Measurements from ENCODE around the gene SLC30A3.
A peak's percentile ranks its signal among the peaks of the same experiment; 100 is the strongest.
"Not testable (repeated sequence)": the region's sequence is repeated elsewhere in the genome, so short reads cannot be mapped to it uniquely, and the experiment has no call there.

Gene SLC30A3, protein sequence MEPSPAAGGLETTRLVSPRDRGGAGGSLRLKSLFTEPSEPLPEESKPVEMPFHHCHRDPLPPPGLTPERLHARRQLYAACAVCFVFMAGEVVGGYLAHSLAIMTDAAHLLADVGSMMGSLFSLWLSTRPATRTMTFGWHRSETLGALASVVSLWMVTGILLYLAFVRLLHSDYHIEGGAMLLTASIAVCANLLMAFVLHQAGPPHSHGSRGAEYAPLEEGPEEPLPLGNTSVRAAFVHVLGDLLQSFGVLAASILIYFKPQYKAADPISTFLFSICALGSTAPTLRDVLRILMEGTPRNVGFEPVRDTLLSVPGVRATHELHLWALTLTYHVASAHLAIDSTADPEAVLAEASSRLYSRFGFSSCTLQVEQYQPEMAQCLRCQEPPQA

DNA sequence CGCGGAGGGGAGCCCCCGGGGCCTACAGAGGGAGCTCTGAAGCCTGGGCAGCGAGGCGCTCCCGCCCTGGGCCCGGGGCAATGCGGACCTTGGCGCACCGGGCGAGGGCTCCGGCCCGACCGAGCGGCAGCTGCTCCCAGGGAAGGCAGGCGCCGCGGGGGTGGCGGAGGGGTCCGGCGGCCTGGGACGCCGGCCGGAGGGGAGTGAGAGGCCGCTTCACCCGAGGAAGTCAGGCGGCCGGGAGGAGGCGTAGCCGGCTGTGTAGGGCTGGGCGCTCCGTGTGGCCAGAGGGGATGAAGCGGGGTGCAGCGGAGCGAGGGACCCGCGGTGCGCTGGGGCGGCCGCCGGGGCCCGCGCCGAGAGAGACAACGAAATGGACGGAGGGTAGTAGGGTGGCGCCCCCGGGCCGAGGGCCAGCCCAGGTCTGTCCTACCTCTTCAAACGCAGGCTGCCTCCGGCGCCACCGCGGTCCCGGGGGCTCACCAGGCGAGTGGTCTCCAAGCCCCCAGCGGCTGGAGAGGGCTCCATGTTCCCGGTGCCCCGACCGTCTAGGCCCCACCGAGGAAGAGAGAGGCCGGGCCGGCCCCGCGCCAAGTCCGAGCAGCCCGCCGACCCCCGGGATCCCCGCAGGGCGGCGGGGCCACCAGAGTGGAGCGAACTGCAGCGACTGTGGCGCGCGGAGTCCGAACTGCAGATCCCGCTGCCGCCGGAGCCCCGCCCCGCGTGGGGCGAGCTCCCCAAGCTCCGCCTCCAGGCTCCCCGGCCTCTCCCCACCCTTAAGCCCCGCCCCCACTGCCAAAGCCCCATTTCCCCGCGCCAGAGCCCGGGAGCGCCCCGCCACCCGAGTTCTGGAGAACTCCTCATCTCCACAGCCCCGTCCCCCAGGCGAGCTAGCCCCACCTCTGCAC, at the start of gene SLC30A3:
Gene SLC30A3 (minus strand): TSS at position 669 of the 908 bp plus-strand sequence. CDS start 141 bp downstream, at position 528.
- FAIRE-seq = no peak

DNA sequence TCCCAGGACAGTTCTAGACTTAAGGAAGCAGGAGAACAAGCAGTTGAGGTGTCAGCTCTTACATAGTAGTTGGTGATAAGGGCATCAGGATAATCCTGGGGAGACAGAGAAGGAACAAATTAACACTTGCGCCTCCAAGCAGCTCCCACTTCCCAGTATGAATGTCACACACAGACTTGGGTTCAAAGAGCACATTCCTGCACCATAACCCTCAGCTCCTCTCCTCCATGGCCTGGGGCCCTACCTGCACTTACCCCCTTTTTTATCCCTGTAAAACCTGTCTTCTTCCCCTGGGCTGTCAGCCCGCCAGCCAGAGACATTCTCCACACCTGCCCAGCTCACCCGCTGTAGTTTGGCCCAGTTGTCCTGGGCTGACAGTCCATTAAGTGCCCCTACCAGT, 49.3 kb upstream of the SLC30A3 start:
- no peak for FAIRE-seq

DNA sequence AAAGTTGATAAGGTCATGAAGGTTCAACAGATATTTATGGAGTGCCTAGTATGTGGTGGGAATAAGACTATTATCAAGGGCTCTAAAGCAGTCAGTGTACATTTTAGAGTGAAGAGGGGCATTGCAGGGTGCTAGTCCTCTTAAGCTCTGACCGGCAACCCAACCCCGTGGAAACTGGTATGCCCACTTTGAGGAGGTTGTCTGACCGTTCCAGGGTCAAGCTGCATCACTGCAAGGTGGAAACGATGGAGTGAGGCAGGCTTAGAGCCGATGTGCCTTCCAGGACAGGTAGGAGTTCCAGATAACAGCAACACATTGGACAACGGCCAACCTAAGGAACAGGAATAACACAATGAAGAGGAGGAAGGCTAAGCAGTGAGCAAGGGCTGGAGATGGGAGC, 46.8 kb upstream of the SLC30A3 start:
- no peak for FAIRE-seq

DNA sequence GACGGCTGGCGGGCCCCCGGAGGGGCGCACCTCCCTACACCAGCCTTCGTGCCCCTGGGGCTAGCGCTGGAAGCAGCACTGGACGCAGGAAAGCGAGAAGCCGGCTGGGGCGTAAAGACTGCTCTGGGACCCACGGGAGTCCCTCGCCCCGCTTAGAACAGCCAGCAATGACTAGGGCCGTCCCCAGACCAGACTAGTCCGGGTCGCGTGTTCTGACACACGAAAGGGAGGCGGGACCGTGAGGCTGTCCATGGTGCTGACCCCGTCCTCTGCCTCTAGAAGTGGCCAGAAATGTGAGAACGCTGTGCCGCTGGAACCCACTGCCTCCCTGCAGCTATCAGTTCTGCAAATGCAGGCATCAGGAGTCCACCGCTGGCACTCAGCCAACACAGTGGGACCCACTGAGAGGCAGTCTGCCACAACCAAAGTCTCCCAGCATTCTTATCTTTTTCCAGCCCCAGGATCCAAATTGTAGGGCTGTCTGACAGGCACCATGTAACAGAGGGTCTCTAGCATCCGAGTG, 45.6 kb upstream of the SLC30A3 start, which contains the start of gene UCN:
Gene UCN (minus strand): TSS at position 87 of the 523 bp plus-strand sequence. CDS start 550 bp downstream, outside the sequence.
- FAIRE-seq = no peak

DNA sequence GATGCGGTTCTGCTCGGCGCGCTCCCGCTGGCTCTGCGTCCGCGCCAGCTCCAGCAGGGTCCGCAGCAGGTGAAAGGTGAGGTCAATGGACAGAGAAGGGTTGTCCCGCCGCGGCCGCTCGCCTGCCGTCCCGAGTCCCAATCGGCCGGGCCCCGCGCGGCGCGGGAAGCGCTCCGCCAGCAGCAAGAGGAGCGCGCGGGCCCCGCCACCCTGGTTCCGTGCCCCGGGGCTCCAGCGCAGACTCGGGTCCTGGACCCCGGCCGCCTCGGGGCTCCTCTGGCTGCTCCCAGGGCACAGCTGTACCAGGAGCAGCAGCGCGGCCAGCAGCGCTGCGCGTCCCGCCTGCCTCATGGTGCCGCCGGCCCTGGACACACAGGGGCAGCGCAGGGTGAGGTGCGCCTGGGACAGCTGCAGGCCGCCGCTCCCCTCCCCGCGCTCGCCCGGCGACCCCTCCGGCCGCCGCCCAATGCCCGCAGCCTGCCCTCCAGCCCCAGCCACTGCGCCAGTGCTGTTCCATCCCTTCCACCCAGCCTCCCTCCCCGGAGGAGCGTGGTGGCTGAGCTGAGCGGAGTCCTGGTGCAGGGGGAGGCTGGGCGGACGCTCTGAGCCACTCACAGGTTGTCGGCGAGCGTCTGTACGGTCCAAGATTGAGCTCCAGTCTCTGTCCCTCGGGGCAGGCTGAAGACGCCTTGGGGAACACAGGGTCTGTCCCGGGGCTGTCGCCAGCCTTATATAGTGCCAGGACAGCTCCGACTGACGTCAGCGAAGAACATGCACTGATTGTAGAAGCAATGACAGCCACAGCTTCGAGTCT, 44.9 kb upstream of the SLC30A3 start:
- no peak for FAIRE-seq

DNA sequence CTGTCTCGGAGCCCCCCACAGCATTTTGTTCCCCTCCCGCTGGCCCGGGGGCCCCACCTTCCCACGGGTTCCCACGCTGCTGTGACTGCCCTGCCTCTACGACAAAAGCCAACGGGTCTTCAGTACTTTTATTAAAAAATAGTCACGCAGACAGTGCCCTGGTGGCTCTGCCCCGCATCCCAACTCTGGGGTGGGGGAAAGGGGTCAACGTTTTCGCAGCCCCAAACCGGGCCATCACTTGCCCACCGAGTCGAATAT, 44.4 kb upstream of the SLC30A3 start:
- FAIRE-seq = no peak

DNA sequence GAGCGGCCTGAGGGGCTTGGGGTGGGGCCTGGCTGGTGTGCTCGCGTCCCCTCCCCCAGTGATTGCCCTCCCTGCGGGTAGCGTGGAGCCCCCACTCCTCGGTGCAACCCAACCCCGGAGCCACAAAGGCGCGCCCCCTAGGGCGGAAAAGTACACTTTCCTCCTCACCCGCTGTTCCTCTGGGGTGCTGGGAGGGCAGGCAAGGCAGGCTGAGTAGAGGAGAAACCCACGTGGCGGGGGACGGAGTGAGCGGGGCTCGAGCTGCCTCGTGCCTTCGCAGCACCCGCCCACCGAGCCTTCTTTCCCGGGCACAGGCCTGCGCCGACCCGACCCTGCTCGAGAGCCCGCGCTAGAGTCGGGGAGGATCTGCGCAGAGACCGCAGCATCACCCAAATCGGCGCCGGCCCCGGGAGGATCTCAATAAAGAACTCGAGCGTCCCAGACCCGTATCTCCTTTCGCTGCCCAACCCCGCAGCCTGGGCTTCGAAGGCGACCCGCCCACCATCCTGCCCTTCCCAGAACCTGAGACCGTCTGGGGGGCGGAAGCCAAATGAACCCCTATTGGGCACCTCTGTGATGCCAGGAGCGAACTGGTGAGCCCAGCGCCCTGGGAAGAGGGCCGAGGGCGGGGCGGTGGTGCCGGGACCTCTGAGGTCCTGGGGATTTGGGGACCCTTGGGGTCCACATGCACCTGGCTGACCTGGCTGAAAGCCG, 43.9 kb upstream of the SLC30A3 start:
- no peak for FAIRE-seq

DNA sequence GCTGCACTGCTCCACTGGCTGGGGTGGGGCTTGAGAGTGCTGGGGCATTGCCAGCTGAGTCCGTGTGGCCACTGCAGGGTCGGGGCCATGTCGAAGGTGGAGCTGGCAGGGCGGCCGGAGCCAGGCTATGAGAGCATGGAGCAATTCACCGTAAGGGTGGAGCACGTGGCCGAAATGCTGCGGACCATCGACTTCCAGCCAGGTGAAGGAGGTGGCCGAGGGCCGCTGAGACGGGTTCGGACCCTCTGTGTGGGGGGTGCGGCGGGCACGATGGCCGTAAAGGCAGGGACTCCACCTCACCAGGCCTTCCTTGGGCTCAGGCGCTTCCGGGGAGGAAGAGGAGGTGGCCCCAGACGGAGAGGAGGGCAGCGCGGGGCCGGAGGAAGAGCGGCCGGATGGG, 43.3 kb upstream of the SLC30A3 start:
- FAIRE-seq = no peak

DNA sequence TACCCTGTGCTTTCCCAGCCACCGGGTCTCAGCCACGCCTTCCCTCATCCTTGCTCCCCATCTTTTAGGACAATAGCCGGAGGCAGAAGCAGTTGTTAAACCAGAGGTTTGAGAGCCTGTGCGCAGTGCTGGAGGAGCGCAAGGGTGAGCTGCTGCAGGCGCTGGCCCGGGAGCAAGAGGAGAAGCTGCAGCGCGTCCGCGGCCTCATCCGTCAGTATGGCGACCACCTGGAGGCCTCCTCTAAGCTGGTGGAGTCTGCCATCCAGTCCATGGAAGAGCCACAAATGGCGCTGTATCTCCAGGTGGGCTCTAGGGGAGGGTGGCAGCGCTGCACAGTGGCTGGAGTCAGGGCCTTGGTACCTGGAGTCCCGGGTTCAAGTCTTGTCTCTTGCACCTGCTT, 42.7 kb upstream of the SLC30A3 start:
- no peak for FAIRE-seq

DNA sequence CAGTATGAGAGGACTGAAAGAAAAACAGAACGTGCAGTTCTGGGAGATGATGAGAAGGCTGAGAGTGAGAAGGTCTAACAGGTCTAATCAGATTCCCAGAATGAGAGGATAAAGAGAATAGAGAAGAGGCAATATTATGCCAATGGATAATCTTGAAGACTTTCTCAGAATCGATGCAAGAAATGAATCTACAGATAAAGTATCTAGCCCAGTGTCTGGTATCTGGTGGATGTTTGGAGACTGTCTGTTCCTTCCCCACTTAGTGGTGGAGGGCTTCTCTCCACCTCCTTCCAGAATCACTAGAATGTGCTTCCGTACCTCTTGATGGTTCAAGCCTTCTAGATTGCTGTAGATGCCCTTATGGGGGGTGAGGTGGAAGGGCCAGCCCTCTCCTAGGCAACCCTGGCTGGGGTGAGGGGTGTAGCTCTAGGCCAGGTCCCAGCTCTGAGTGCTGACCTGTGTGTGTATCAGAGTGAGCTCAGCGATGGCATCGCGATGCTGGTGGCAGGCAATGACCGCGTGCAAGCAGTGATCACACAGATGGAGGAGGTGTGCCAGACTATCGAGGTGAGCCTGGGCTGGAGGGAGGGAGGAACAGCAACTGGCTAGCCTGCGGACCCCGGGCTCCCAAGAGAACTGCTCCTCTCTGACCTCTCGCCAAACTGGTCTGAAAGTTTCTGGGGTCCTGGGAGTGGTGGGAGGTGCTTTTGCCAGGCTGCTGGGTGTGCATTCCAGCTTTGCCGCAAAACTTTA, 41.8 kb upstream of the SLC30A3 start:
- no peak for FAIRE-seq

DNA sequence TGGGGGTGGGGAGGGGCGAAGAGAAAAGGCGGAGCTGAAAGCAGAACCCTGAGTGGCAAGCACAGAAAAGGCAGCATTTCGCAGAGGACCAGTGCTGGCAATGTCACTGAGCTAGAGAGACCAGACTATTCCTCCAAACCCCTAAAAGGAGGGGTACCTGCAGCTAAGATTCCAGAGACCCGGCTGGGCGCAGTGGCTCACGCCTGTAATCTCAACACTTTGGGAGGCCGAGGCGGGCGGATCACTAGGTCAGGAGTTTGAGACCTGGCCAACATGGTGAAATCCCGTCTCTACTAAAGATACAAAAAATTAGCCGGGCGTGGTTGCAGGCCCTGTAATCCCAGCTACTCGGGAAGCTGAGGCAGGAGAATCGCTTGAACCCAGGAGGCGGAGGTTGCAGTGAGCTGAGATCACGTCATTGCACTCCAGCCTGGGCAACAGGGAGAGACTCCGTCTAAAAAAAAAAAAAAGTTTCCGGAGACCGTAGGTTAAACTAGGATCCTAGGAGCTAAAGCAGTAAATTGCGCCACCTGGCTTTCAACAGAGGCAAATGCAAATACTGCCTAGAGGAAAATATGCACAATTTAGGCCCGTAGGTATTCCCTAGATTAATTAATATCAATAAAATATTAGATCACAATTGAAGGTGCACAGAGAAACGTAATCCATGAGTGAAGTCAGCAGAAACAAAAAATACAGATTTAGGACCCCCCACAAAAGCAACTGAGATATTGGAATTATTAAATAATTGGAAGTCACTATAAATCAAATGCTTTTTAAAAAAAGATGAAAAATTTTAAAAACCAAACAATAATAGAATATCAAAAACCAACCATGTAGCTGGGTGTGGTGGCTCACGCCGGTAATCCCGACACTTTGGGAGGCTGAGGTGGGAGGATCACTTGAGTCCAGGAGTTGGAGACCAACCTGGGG, 40.5 kb upstream of the SLC30A3 start:
- FAIRE-seq = peak; percentile 91

DNA sequence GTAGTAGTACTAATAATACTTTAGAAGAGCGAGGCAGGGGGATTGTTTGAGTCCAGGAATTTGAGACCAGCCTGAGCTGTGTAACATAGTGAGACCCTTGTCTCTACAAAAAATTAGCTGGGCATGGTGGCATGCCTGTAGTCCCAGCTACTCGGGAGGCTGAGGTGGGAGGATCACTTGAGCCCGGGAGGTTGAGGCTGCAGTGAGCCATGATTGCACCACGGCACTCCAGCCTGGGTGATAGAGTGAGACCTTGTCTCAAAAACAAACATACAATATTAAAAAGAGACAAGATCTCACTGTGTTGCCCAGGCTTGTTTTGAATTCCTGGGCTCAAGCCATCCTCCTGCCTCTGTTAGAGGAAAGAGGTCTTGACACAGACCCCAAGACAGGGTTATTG, 37.8 kb upstream of the SLC30A3 start:
- not testable (repeated sequence) for FAIRE-seq

DNA sequence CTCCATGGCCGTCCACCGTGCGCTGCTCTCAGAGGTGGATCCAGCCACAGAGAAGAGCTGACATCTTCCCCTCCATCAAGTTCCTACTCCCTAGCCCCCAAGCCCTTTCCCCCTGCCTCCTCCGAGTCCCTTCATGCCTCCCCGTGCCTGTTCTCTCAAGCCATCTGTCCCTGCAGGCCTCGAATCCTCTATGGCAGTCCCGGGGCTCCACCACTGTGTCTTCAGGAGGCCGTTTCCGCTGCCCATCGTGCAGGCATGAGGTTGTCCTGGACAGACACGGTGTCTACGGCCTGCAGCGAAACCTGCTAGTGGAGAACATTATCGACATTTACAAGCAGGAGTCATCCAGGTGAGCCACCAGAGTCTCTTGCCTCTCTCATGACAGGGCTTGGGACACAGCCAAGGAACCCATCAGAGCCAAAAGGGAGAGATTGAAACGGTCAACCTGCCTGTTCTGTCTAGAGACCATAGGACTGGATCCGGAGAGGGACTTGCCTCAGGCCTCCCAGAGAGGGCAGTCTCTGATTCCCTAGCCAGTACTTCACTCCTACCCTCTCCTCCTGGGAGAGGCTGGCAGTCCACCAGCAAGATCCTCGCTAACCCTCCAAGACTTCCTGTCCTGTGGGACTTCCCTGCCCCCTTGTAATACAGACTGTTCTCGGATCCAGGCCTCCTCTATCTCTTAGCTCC, 35.7 kb upstream of the SLC30A3 start:
- no peak for FAIRE-seq

DNA sequence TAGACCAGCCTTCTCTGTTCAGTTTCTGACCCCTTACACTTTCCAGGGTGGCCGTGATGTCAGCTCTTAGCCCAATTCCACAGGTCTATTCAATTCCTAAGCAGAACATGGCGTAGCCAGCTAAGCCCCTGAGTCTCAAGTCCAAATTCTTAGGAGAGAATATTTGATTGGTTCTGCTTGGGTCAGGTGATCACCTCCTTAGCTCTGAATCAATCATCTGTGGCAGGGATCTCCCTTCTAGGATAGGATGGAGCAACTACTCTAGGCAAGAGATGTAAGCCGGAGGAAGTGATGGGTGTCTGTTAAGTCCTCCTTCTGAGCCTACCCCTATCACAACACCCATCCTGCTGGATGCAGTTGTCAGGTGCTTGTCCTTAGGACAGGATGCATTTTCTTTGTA, 34.3 kb upstream of the SLC30A3 start:
- FAIRE-seq = no peak

DNA sequence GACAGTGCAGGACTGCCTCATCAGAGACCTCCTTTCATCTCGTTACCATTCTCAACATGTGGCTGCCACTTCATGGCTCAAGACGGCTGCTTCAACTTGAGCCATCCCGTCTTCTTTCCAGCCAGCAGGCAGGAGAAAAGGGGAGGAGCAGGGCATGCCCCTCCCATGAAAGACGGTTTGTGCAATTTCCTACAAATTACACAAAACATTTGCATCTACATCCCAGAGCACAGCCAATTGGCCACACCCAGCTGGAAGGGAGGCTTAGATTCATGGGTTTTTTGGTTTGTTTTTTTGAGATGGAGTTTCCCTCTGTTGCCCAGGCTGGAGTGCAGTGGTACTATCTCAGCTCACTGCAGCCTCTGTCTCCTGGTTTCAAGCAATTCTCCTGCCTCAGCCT, 33.6 kb upstream of the SLC30A3 start:
- no peak for FAIRE-seq

DNA sequence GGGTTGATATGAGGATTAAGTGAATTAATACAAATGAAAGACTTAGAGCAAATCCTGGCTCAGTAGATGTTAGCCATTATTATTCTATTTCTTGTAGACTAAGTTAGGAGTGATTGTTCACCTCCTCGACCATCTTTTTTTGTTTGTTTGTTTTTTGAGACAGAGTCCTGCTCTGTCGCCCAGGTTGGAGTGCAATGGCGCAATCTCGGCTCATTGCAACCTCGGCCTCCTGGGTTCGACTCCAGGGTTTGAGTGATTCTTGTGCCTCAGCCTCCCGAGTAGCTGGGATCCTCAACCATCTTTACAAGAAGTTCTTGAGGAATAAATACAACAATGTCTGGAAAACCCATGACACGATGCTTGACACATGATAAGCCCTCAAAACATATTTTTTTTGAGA, 32.1 kb upstream of the SLC30A3 start:
- no peak for FAIRE-seq

DNA sequence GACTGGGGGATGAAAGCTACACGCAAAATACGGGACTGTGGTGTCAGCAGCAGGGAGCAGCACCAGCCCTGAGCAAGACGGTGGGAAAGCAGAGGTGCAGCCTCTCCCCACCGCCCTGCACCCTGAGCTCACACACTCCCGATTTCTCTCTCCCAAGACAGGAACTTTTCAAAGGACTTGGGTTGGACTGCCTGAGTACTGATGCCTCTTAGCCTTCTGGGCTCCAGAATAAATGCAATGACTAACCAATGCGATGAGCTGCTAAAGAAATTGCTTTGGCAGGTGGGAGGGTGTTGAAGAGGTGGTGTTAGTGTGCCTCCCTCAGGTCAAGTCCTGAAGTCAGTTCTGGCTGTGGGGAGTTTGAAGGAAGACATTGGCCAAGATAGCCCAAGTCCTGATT, 29.0 kb upstream of the SLC30A3 start:
- FAIRE-seq = no peak

DNA sequence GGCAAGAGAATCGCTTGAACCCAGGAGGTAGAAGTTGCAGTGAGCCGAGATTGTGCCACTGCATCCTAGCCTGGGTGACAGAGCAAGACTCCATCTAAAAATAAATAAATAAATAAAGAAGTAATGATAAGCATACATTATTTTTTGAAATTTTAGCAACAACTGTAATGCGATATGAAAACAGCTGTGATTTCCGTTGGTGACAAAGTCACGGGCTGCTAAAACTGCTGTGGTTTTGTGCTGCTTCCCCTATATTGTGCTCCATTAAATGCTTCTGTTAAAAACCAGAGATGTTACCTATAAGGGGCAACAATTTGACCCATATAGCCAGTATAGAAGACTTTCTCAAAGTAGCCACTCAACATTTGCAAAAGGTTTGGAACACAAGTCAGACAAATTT, 27.7 kb upstream of the SLC30A3 start:
- FAIRE-seq = no peak

DNA sequence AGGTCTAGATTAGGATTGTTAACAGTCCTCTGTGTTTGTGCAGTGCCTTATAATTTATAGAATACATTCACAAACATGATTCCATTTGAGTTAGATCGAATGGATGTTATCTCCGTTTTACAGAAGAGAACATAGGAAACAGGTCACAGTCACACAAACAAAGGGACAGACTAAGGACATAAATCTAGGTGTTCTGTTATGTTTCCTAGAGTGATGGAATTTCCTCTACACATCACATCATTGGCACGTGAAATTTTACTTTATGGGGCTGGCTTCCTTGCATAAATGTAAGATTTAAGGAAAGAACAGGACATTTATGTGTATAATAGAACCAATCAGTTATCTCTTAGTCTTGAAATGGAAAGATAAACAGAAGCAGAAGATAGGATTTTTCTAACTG, 25.8 kb upstream of the SLC30A3 start:
- no peak for FAIRE-seq

DNA sequence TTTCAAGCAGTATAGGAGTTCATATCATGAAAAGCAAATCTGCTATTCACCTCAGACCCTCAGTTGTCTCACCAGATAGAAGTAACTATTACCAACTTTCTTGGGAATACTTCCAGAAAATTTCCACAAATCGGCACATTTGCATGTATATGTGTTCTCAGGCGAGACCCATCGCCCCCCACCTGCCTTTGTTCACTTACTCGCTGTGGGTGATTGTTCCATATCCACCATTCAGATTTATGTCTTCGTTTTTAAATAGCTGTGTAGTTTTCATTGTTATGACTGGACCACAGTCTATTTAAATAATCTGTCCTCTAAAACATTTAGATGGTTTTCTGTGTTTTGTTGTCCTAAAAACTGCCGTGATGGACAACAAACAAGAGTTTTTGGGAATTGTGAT, 22.6 kb upstream of the SLC30A3 start:
- FAIRE-seq = no peak
